ENCODE data around the gene HID1. TPM values are rescaled to one million over a fixed set of nuclear protein-coding genes. Genes with fewer than 3 reads are reported as not detected.
A peak's percentile ranks its signal among the peaks of the same experiment; 100 is the strongest.
"Not testable (repeated sequence)": the region's sequence is repeated elsewhere in the genome, so short reads cannot be mapped to it uniquely, and the experiment has no call there.

Gene HID1
- total RNA-seq, 1 donor from 2014 or later, result 8.9 TPM

GRCh38 chr17:74924250-74924948, 48.2 kb downstream of the HID1 start, which contains the start of gene OTOP2:
Gene OTOP2 (plus strand): TSS chr17:74924273. CDS start chr17:74924633, 360 bp downstream.
- DNase-seq (ENCODE audit: low spot score), result no peak

GRCh38 chr17:74923538-74924249, 48.9 kb downstream of the HID1 start:
- DNase-seq (ENCODE audit: low spot score), result no peak

GRCh38 chr17:74922694-74923537, 49.6 kb downstream of the HID1 start, which contains the start of gene USH1G:
Gene USH1G (minus strand): TSS chr17:74923255. CDS start chr17:74923073, 182 bp downstream.
- DNase-seq (ENCODE audit: low spot score), result peak; percentile 24

- no peak for DNase-seq (ENCODE audit: low spot score)
Observed at GRCh38 chr17:74922172-74922571, 50.4 kb downstream of the HID1 start.

GRCh38 chr17:74921769-74922168, 50.8 kb downstream of the HID1 start:
- DNase-seq (ENCODE audit: low spot score), result no peak

- peak; percentile 37 for DNase-seq (ENCODE audit: low spot score)
Observed at GRCh38 chr17:74921026-74921681, 51.4 kb downstream of the HID1 start.

GRCh38 chr17:74920642-74921025, 51.9 kb downstream of the HID1 start:
- no peak for DNase-seq (ENCODE audit: low spot score)

- DNase-seq (ENCODE audit: low spot score), result no peak
Observed at GRCh38 chr17:74920306-74920620, 52.3 kb downstream of the HID1 start.

GRCh38 chr17:74919440-74920305, 52.9 kb downstream of the HID1 start:
- no peak for DNase-seq (ENCODE audit: low spot score)

GRCh38 chr17:74918906-74919305, 53.7 kb downstream of the HID1 start:
- no peak for DNase-seq (ENCODE audit: low spot score)

- DNase-seq (ENCODE audit: low spot score), result no peak
Observed at GRCh38 chr17:74917430-74917829, 55.1 kb downstream of the HID1 start.

GRCh38 chr17:74916851-74917199, 55.7 kb downstream of the HID1 start:
- DNase-seq (ENCODE audit: low spot score), result no peak

- DNase-seq (ENCODE audit: low spot score), result no peak
Observed at GRCh38 chr17:74916136-74916850, 56.3 kb downstream of the HID1 start.

- DNase-seq (ENCODE audit: low spot score), result not testable (repeated sequence)
Observed at GRCh38 chr17:74911423-74911822, 61.1 kb downstream of the HID1 start.

- not testable (repeated sequence) for DNase-seq (ENCODE audit: low spot score)
Observed at GRCh38 chr17:74909097-74909496, 63.5 kb downstream of the HID1 start.

- no peak for DNase-seq (ENCODE audit: low spot score)
Observed at GRCh38 chr17:74907012-74907411, 65.5 kb downstream of the HID1 start.

GRCh38 chr17:74906214-74906793, 66.3 kb downstream of the HID1 start:
- not testable (repeated sequence) for DNase-seq (ENCODE audit: low spot score)

GRCh38 chr17:74904687-74905409, 67.7 kb downstream of the HID1 start:
- no peak for DNase-seq (ENCODE audit: low spot score)

GRCh38 chr17:74903671-74904070, 68.9 kb downstream of the HID1 start:
- no peak for DNase-seq (ENCODE audit: low spot score)
